CD4-positive, alpha-beta T cell treated with Interferon gamma for 1 hour (primary cell): ENCODE results near the gene GON4L.
A peak's percentile ranks its signal among the peaks of the same experiment; 100 is the strongest.
"Not testable (repeated sequence)": the region's sequence is repeated elsewhere in the genome, so short reads cannot be mapped to it uniquely, and the experiment has no call there.

Experiments used
- DNase-seq: peaks from one replicate; pipeline ENCODE4 v3.0.0-alpha.2; 2020

Gene GON4L, protein sequence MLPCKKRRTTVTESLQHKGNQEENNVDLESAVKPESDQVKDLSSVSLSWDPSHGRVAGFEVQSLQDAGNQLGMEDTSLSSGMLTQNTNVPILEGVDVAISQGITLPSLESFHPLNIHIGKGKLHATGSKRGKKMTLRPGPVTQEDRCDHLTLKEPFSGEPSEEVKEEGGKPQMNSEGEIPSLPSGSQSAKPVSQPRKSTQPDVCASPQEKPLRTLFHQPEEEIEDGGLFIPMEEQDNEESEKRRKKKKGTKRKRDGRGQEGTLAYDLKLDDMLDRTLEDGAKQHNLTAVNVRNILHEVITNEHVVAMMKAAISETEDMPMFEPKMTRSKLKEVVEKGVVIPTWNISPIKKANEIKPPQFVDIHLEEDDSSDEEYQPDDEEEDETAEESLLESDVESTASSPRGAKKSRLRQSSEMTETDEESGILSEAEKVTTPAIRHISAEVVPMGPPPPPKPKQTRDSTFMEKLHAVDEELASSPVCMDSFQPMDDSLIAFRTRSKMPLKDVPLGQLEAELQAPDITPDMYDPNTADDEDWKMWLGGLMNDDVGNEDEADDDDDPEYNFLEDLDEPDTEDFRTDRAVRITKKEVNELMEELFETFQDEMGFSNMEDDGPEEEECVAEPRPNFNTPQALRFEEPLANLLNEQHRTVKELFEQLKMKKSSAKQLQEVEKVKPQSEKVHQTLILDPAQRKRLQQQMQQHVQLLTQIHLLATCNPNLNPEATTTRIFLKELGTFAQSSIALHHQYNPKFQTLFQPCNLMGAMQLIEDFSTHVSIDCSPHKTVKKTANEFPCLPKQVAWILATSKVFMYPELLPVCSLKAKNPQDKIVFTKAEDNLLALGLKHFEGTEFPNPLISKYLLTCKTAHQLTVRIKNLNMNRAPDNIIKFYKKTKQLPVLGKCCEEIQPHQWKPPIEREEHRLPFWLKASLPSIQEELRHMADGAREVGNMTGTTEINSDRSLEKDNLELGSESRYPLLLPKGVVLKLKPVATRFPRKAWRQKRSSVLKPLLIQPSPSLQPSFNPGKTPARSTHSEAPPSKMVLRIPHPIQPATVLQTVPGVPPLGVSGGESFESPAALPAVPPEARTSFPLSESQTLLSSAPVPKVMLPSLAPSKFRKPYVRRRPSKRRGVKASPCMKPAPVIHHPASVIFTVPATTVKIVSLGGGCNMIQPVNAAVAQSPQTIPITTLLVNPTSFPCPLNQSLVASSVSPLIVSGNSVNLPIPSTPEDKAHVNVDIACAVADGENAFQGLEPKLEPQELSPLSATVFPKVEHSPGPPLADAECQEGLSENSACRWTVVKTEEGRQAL (N-terminal part only)

DNA sequence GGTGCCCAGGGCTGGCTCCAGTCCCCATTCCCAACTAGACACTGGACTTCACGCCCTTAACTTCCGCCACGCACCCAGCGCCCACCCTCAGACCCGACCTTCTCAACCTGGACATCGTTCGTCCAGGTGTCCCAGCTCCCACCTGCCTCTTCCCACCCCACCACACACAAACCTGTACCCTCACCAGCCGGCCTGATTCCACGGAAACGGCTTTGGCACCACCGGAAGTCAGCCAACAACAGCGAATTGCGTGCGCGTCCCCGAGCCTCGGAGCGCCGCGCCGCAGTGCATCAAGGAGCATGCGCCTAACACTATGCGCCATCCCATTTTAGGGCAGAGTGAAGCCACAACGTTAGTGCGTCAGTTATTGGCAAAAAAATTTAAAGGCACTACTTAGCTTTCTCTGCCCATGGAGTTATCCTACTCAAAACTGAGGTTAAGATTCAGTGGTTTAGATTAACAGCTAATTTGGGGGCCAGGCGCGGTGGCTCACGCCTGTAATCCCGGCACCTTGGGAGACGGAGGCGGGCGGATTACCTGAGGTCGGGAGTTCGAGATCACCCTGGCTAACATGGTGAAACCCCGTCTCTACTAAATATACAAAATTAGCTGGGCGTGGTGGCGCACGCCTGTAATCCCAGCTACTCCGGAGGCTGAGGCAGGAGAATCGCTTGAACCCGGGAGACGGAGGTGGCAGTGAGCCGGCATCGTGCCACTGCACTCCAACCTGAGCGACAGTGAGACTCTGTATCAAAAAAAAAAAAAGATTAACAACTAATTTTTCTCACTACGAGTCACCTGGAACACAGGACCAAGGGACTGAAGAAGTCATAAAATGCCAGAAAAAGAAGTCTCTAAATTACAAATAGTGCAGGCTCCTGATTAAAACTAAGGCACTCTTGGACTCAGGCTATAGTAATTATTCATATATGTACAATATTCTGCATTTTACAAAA lies at the start of gene GON4L:
TSS of gene GON4L (minus strand) at position 240 of the 956 bp plus-strand sequence. CDS start 3,434 bp downstream, outside the sequence.
- DNase-seq, result peak; percentile 89

DNA sequence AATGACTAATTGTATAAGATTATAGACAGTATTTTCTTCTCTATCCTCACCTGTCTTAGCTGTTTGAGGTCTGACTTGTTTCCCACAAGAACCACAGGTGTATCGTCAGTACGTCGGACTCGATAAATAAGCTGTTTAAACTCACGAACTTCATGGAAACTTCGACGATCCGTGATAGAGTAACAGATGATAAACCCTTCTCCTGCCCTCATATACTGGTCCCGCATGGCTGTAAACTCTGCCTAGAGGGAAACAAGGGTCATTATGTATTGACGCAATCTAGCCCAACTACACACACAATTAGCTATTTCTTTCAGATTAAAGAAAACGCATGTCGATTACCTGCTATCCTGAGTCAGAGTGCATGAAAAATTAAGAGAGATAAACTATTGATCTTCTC lies 47.2 kb upstream of the GON4L start:
- no peak for DNase-seq

DNA sequence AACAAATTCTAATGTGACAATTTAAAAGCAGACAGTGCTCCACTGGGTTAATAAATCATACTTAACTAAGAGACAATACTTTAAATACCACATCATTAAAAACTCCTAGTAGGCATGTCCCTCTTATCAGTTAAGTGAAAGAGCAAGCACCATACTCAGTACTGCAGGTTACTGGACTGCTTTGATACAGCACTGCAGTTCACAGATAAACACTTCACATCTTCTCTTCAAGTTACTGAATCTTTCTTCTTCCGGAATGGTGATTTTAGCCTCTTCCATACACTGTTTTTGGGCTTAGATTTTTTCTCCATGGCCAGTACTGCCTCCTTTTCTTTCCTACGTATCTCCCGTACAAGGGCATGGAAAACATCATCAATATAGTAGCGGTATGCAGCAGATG lies 43.1 kb upstream of the GON4L start:
- DNase-seq, result no peak

DNA sequence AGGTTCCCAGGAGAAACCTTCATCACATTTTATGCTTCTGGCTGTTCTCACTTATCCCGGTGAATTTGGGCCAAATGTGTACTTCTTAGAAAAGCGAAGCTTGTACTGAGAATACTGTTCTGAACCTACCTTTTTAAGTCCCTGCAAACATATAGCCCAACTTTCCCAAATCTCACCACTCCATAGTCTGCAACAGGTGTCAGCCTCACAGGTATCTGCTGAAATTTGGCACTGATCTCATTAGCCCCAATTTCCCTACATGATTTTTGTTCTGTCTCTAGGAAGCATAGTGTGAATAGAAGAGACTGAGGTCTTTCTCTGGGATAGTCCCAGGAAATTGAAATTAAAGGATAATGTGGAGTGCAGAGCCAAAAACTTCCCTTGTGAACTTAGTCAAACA lies 42.7 kb upstream of the GON4L start:
- DNase-seq, result no peak

DNA sequence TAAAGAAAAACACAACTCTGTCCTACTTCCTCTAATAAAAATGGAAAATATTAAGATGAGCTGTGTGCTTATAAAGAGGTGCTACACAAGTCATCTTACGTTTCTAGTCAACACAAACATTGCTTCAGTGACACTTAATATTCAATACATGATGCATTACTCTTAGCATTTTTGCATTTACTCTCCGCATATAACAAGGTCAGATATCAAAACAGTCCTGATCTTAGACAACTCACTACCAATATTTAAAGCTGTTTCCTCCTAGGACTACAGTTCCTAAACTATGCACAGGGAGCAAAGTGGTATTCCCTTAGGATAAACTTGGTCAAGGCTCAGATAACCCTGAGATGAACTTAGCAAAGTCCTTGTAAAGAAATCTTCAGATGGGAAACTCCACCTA lies 41.9 kb upstream of the GON4L start:
- DNase-seq, result no peak

DNA sequence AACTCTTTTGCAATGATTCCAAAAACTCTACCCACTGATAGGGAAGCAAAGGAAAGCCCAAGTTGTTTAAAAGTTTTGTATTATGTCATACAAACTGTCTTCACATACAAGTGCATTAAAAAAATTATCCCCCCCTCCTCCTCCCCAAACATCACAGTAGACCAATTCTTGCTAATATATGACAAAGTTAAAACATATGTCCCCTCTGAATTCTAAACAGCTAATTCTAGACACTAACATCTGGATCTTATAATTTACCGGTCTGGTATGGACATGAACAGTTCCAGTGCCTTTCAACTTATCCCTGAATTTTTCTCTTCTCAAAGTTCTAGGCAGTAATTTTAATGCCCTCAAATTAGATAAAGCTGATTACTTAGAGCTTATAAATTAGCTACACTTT lies 40.7 kb upstream of the GON4L start:
- DNase-seq, result no peak

DNA sequence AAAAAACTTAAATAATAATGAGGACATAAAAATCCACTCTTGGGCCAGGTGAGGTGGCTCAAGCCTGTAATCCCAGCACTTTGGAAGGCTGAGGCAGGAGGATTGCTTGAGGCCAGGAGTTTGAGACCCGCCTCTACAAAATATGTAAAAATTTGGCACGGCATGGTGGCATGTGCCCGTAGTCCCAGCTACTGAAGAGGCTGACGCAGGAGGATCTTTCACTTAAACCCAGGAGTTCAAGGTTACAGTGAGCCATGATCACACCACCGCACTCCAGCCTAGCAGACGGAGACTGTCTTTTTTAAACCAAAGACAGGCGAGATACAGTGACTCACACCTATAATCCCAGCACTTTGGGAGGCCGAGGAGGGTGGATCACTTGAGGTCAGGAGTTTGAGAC lies 39.5 kb upstream of the GON4L start:
- not testable (repeated sequence) for DNase-seq

DNA sequence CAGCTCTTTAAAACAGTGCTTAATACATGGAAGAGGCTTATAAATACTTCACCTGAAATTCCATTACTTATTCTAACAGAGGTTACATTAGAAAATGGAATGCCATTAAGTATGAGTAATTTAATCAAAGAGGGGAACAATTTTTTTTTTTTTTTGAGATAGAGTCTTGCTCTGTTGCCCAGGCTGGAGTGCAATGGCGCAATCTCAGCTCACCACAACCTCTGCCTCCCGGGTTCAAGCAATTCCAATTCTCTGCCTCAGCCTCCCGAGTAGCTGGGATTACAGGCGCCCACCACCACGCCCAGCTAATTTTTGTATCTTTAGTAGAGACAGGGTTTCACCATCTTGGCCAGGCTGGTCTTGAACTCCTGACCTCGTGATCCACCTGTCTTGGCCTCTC lies 38.6 kb upstream of the GON4L start:
- not testable (repeated sequence) for DNase-seq

DNA sequence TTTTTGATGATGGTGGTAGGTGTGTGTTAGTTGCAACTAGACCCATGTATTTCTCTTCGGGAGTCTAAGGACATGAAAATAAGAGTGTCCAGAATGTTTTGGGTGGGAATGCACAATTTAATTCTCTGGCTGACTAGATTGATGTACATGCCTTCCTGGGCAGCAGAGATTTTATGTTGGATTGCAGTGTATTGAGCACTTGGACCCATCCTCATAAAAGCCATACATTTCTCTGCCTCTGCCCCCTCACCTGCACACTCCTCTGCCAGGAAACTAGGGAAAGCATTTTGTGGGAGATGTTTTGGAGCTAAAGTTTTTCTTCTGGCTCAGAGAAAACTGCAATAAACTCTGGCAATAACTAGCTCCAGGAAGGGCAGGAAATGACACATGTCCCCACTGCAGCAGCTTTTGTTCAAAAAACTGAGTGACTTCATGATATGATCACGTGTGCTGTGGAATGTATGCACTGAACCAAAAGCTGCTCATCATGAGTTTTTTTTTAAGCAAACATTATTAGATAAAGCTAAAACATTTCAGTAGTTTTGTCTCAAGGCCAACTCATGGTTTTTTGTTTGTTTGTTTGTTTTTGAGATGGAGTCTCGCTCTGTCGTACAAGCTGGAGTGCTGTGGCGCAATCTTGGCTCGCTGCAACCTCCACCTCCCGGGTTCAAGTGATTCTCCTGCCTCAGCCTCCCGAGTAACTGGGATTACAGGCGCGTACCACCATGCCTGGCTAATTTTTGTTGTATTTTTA lies 36.6 kb upstream of the GON4L start:
- DNase-seq, result peak; percentile 2

DNA sequence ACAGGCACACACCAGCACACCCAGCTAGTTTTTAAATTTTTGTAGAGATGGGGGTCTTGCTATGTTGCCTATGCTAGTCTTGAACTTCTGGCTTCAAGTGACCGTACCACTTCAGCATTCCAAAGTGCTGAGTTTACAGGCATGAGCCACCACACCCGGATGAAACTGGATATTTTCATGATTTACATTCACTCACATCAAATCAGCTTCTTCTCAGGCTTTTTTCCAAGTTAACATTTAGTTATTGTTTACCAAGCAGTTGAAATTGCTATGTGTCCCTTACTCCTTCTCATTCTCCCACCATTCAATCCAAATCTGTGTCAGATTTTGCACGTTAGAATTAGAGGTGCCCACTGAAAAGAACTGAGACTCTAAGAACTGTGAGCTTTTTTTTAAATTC lies 35.8 kb upstream of the GON4L start:
- no peak for DNase-seq

DNA sequence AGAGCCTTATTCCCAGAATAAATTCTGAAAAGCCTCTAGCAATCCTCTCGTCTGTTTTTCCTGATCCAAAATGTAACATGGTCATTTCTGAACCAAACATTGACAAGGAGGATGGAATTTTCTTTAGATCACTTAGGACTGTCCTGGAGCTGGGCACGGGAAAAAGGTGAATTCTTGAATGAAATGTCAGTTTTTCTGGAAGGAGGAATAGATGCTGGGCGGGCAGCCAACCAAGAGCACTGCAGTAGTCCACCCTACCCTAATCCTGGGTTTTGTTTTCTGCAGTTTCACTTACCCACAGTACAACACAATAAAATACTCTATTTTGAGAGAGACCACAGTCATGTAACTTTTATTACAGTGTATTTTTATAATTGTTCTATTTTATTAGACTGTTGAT lies 33.2 kb upstream of the GON4L start:
- no peak for DNase-seq

DNA sequence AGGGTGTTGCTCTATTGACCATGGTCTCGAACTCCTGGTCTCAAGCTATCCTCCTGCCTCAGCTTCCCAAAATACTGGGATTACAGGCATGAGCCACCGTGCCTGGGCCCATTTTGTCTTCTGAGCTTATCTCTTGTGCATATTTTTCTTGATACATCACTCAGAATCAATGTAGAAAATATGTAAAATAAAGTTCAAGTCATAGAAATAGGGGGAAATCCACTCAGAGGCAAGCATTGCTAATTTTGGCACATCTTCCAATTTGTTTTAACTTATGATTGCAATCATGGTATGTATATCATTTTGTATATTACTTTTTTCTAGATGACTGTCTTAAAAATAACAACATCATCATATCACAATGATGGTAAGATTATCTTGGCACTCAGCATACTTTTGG lies 32.6 kb upstream of the GON4L start:
- no peak for DNase-seq

DNA sequence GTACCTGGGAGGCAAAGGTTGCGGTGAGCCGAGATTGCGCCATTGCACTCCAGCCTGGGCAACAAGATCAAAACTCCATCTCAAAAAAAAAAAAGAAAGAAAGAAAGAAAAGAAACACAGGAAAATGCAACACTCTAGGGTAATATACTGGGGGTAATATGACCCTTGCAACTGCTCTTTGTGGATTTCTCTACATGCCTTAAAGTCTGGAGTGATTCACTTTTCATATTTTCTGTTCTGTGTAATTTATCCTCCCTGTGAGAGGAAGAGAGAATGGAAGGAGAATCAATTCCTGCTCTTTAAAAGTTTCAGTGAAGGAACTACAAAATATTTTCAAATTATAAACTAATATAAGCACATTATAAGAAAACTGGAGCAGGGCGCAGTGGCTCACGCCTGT lies 31.5 kb upstream of the GON4L start:
- DNase-seq, result no peak

DNA sequence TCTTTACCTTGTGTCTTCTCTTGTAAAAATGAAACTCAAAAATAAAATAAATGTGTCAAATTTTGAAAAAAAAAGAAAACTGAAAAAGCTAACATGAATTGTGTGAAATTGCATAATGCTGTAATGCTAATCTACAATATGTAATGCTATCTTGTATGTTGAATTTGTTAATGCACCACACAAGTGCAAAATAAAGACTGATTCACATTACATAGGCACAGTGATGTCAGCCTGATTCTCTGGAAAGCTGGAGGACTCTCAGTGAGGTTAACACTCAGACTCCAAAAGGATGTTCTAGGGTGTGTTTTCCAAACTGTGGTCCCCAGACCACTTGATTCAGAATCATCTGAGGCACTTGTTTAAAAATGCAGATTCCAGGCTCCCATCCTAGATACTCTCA lies 28.0 kb upstream of the GON4L start:
- no peak for DNase-seq

DNA sequence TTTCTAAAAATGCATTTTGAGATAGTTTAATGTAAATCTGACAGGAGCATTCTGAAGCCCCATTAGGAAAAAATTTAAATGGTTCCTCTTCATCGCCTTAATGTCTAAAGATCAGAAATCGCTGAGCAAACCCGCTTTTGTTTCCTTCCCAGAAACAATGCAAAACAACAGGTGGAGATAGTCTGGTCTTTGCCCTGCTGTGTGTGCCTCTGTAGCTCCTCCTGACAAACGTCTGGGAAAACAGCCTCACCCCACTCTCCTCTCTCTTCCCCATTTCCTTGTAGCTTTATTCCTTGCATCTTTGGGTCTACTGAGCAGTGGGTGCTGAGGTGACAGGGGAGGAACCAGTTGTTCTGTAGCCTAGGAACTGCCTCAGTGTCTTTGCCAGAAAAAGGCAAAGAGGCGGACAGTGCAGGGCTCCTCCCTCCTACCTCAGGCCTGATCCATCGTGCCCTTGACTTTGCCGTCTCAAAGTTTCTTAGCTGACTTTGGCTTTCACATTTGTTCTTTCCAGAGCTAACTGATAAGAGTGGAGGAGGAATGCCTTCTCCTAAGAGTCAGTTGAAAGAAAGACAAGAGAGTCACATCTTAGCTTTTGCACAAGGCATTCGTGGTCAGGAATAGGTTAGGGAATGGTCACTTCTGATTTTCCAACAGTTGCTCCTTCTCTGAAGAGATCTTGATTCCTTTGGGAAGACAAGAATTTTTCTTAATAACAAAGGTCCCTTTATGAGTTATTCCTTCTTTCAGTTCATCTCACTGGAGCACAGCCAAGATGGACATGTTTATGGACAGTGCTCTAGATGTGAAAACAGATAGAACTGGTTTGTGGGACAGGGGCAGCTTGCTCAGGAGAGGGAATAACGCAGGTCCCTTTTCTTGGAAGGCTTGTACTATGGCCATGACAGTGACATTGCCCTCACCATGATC lies 27.3 kb upstream of the GON4L start:
- DNase-seq, result no peak

DNA sequence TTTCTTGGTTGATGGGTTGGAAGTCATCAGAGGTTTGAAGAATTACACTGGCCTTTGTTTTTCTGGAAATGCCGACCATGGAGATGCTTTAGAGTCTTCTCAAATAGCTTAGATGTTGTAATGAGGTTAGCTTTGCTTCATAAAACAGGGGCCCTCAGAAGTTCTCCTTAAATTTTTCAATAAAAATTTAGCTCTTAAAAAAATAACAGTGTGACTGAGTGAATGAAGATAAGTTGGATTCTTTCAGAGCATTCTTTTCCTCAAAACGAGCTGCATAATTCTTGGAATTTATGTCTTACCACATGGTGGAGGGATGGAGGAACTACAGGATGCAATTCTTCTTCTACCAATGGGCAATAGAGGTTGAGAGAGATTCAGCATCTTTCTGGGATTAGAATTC lies 25.8 kb upstream of the GON4L start:
- DNase-seq, result no peak

DNA sequence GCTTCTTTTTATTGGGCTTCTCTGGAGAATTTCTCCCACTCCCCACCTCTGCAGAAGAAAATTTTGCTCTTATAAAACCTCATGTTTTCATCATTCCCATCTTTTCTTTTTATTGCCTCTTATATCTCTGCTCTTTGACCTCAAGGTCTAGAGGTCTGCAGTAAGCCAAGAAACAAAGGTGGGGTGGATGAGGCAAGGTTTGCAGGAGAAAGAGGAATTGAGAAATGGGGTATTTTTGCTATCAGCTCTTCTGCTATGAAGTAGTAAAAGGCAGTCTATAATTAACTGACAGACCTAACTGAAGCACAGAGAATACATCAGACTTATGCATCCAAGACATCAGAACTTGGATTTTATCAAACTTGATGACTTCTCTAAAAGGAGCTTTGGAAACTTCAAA lies 25.2 kb upstream of the GON4L start:
- no peak for DNase-seq

DNA sequence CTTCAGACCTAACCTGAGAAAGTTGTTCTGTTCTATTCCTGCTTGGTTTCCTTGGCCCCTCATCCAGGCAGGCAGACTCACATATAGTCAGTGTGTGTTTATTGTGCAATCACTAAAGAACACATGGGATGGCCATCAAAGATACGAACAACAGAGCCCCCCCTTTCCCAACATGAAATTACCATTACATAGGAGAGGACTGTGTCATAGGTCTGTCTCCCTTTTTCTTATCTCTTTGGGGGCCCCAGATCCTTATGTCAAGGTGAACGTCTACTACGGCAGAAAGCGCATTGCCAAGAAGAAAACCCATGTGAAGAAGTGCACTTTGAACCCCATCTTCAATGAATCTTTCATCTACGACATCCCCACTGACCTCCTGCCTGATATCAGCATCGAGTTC lies 23.9 kb upstream of the GON4L start:
- DNase-seq, result no peak

DNA sequence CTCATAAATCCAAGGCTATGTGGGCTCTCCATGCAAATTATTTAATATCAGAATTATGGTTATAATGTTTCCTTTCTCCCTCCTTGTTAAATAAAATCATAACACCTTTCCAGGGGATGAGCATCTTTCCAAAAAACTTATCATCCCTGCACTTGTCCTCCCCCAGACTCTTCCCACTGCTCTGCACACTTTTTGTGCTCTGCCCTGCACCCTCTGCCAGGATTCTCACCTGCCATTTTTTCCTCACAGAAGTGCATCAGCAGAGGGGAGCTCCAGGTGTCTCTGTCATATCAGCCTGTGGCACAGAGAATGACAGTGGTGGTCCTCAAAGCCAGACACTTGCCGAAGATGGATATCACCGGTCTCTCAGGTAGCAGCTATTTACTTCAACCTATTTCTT lies 23.2 kb upstream of the GON4L start:
- no peak for DNase-seq

DNA sequence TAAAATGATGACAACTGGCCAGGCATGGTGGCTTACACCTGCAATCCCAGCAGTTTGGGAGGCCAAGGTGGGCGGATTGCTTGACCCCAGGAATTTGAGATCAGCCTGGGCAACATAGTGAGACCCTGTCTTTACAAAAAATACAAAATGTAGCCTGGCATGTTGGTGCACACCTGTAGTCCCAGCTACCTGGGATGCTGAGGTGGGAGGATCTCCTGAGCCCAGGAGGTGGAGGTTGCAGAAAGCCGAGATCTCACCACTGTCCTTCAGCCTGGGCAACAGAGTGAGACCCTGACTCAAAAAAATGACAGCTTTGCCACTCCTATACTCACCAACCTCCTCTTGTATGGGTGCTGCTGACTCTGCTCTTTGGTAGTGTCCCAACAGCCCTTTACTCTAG lies 20.9 kb upstream of the GON4L start:
- DNase-seq, result no peak
